Measurements from ENCODE around the gene MEGF11.

GRCh38 chr15:66065325-66065724, 188.2 kb downstream of the MEGF11 start:
- TF ChIP-seq, protein P1, sequence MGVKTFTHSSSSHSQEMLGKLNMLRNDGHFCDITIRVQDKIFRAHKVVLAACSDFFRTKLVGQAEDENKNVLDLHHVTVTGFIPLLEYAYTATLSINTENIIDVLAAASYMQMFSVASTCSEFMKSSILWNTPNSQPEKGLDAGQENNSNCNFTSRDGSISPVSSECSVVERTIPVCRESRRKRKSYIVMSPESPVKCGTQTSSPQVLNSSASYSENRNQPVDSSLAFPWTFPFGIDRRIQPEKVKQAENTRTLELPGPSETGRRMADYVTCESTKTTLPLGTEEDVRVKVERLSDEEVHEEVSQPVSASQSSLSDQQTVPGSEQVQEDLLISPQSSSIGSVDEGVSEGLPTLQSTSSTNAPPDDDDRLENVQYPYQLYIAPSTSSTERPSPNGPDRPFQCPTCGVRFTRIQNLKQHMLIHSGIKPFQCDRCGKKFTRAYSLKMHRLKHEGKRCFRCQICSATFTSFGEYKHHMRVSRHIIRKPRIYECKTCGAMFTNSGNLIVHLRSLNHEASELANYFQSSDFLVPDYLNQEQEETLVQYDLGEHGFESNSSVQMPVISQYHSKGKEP (tag by site-specific recombination; IDR thresholded peaks at IDR 0.05): no peak
- TF ChIP-seq ZNF426 (tag by site-specific recombination; IDR thresholded peaks at IDR 0.05) (no peak), CTCF (tag by site-specific recombination; IDR thresholded peaks at IDR 0.05) (no peak), TCF7L2 (IDR thresholded peaks at IDR 0.05; ENCODE audit: borderline replicate concordance, low read depth, low read length) (no peak), ZNF530 (tag by site-specific recombination; IDR thresholded peaks at IDR 0.05; ENCODE audit: low read depth) (no peak), SP2 (tag by site-specific recombination; IDR thresholded peaks at IDR 0.05) (no peak), MEIS1 (CRISPR knock-in tag; IDR thresholded peaks at IDR 0.05; ENCODE audit: borderline replicate concordance) (no peak)
- TF ChIP-seq, protein P2, sequence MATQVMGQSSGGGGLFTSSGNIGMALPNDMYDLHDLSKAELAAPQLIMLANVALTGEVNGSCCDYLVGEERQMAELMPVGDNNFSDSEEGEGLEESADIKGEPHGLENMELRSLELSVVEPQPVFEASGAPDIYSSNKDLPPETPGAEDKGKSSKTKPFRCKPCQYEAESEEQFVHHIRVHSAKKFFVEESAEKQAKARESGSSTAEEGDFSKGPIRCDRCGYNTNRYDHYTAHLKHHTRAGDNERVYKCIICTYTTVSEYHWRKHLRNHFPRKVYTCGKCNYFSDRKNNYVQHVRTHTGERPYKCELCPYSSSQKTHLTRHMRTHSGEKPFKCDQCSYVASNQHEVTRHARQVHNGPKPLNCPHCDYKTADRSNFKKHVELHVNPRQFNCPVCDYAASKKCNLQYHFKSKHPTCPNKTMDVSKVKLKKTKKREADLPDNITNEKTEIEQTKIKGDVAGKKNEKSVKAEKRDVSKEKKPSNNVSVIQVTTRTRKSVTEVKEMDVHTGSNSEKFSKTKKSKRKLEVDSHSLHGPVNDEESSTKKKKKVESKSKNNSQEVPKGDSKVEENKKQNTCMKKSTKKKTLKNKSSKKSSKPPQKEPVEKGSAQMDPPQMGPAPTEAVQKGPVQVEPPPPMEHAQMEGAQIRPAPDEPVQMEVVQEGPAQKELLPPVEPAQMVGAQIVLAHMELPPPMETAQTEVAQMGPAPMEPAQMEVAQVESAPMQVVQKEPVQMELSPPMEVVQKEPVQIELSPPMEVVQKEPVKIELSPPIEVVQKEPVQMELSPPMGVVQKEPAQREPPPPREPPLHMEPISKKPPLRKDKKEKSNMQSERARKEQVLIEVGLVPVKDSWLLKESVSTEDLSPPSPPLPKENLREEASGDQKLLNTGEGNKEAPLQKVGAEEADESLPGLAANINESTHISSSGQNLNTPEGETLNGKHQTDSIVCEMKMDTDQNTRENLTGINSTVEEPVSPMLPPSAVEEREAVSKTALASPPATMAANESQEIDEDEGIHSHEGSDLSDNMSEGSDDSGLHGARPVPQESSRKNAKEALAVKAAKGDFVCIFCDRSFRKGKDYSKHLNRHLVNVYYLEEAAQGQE (tag by site-specific recombination; IDR thresholded peaks at IDR 0.05): no peak
- TF ChIP-seq, protein P3, sequence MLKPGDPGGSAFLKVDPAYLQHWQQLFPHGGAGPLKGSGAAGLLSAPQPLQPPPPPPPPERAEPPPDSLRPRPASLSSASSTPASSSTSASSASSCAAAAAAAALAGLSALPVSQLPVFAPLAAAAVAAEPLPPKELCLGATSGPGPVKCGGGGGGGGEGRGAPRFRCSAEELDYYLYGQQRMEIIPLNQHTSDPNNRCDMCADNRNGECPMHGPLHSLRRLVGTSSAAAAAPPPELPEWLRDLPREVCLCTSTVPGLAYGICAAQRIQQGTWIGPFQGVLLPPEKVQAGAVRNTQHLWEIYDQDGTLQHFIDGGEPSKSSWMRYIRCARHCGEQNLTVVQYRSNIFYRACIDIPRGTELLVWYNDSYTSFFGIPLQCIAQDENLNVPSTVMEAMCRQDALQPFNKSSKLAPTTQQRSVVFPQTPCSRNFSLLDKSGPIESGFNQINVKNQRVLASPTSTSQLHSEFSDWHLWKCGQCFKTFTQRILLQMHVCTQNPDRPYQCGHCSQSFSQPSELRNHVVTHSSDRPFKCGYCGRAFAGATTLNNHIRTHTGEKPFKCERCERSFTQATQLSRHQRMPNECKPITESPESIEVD (tag by site-specific recombination; IDR thresholded peaks at IDR 0.05): no peak
